Mucosa of rectum (tissue), 2 donors: ENCODE measurements around the gene DCHS2.

ENCODE experiments used
- H3K27ac ChIP-seq, 2 donors: one replicate each; pipeline ENCODE4 v1.7.0; 2013; ENCODE audit warnings: inconsistent platforms in 2 of 2, low read depth in 2 of 2, low read length in 2 of 2
- H3K27me3 ChIP-seq, 2 donors: one replicate each; pipeline ENCODE4 v1.7.0; 2013; ENCODE audit warnings: low read length in 2 of 2; ENCODE audit not compliant: control insufficient read depth in 2 of 2, insufficient read depth in 2 of 2
- H3K36me3 ChIP-seq, 2 donors: one replicate each; pipeline ENCODE4 v1.7.0; 2013; ENCODE audit warnings: low read length in 2 of 2; ENCODE audit not compliant: control insufficient read depth in 2 of 2, insufficient read depth in 2 of 2
- H3K4me1 ChIP-seq, 2 donors: one replicate each; pipeline ENCODE4 v1.7.0; 2013; ENCODE audit warnings: low read length in 2 of 2, mild to moderate bottlenecking in 1 of 2; ENCODE audit not compliant: control insufficient read depth in 2 of 2, insufficient read depth in 2 of 2
- H3K4me3 ChIP-seq, 2 donors: one replicate each; pipeline ENCODE4 v1.7.0; 2013; ENCODE audit warnings: low read length in 2 of 2
- H3K9ac ChIP-seq, 2 donors: one replicate each; pipeline ENCODE4 v1.7.0; 2013; ENCODE audit warnings: low read length in 2 of 2, low read depth in 1 of 2, mild to moderate bottlenecking in 1 of 2
- H3K9me3 ChIP-seq, 2 donors: one replicate each; pipeline ENCODE4 v1.7.0; 2013; ENCODE audit warnings: low read length in 2 of 2; ENCODE audit not compliant: control insufficient read depth in 2 of 2
- donor health status: healthy.
- donor health status: Normal muscosa, but diverticular disease.

DCHS2 gene

GRCh38 chr4:154472858-154473257, 18.7 kb downstream of the DCHS2 start:
- no peak overlapping the region for H3K9ac ChIP-seq
- H3K4me1 ChIP-seq = peaks cover 0 to 4% of the 10 kb centered on the region in 2 donors
- H3K36me3 ChIP-seq = no peaks in the 10 kb centered on the region
- H3K4me3 ChIP-seq = no peak overlapping the region
- H3K9me3 ChIP-seq = no peaks in the 10 kb centered on the region
- H3K27me3 ChIP-seq = no peaks in the 10 kb centered on the region
- H3K27ac ChIP-seq = no peak overlapping the region

- Histone ChIP-seq H3K9ac (no peak overlapping the region), H3K27me3 (no peaks in the 10 kb centered on the region), H3K36me3 (no peaks in the 10 kb centered on the region), H3K9me3 (no peaks in the 10 kb centered on the region), H3K4me1 (peaks cover 0 to 4% of the 10 kb centered on the region in 2 donors), H3K4me3 (no peak overlapping the region), H3K27ac (no peak overlapping the region)
Measured at GRCh38 chr4:154471526-154472331, 19.9 kb downstream of the DCHS2 start.

- Histone ChIP-seq H3K36me3 (no peaks in the 10 kb centered on the region), H3K27me3 (no peaks in the 10 kb centered on the region), H3K27ac (no peak overlapping the region)
Measured at GRCh38 chr4:154471032-154471431, 20.6 kb downstream of the DCHS2 start.

GRCh38 chr4:154467886-154468285, 23.7 kb downstream of the DCHS2 start:
- no peak overlapping the region for H3K4me3 ChIP-seq
- H3K27me3 ChIP-seq = no peaks in the 10 kb centered on the region
- H3K27ac ChIP-seq = no peak overlapping the region
- H3K36me3 ChIP-seq = no peaks in the 10 kb centered on the region
- peaks cover 0 to 4% of the 10 kb centered on the region in 2 donors for H3K4me1 ChIP-seq
- no peak overlapping the region for H3K9ac ChIP-seq
- H3K9me3 ChIP-seq = no peaks in the 10 kb centered on the region

More at GRCh38 chr4:154471032-154471431, 20.6 kb downstream of the DCHS2 start:
- no peaks in the 10 kb centered on the region for H3K9me3 ChIP-seq
- H3K4me1 ChIP-seq = peaks cover 0 to 4% of the 10 kb centered on the region in 2 donors
- no peak overlapping the region for H3K4me3 ChIP-seq
- H3K9ac ChIP-seq = no peak overlapping the region

- H3K36me3 ChIP-seq = no peaks in the 10 kb centered on the region
- H3K4me1 ChIP-seq = peaks cover 0 to under 1% of the 10 kb centered on the region in 2 donors
- H3K9me3 ChIP-seq = no peaks in the 10 kb centered on the region
- H3K27ac ChIP-seq = no peak overlapping the region
- H3K4me3 ChIP-seq = no peak overlapping the region
- H3K9ac ChIP-seq = no peak overlapping the region
- no peaks in the 10 kb centered on the region for H3K27me3 ChIP-seq
Measured at GRCh38 chr4:154466336-154466735, 25.3 kb downstream of the DCHS2 start.

- Histone ChIP-seq H3K9me3 (no peaks in the 10 kb centered on the region), H3K9ac (no peak overlapping the region), H3K4me1 (no peaks in the 10 kb centered on the region), H3K36me3 (no peaks in the 10 kb centered on the region), H3K27ac (no peak overlapping the region), H3K27me3 (no peaks in the 10 kb centered on the region), H3K4me3 (no peak overlapping the region)
Measured at GRCh38 chr4:154465085-154465484, 26.5 kb downstream of the DCHS2 start.

- H3K4me3 ChIP-seq = no peak overlapping the region
- H3K4me1 ChIP-seq = no peaks in the 10 kb centered on the region
- H3K36me3 ChIP-seq = no peaks in the 10 kb centered on the region
- no peak overlapping the region for H3K9ac ChIP-seq
- H3K27me3 ChIP-seq = no peaks in the 10 kb centered on the region
- H3K27ac ChIP-seq = no peak overlapping the region
- H3K9me3 ChIP-seq = no peaks in the 10 kb centered on the region
Measured at GRCh38 chr4:154464654-154465053, 26.9 kb downstream of the DCHS2 start.

- Histone ChIP-seq H3K9me3 (no peaks in the 10 kb centered on the region), H3K4me1 (no peaks in the 10 kb centered on the region), H3K36me3 (no peaks in the 10 kb centered on the region), H3K9ac (no peak overlapping the region), H3K27me3 (no peaks in the 10 kb centered on the region), H3K4me3 (no peak overlapping the region), H3K27ac (no peak overlapping the region)
Measured at GRCh38 chr4:154462081-154462810, 29.4 kb downstream of the DCHS2 start.

GRCh38 chr4:154457471-154457870, 34.1 kb downstream of the DCHS2 start:
- Histone ChIP-seq H3K27me3 (no peaks in the 10 kb centered on the region), H3K9me3 (no peaks in the 10 kb centered on the region), H3K4me3 (no peak overlapping the region), H3K27ac (no peak overlapping the region), H3K36me3 (no peaks in the 10 kb centered on the region), H3K9ac (no peak overlapping the region), H3K4me1 (no peaks in the 10 kb centered on the region)

- H3K36me3 ChIP-seq = no peaks in the 10 kb centered on the region
- H3K27me3 ChIP-seq = no peaks in the 10 kb centered on the region
- H3K9ac ChIP-seq = no peak overlapping the region
- H3K27ac ChIP-seq = no peak overlapping the region
- no peaks in the 10 kb centered on the region for H3K4me1 ChIP-seq
- no peaks in the 10 kb centered on the region for H3K9me3 ChIP-seq
- H3K4me3 ChIP-seq = no peak overlapping the region
Measured at GRCh38 chr4:154456889-154457288, 34.7 kb downstream of the DCHS2 start.
